Measurements from ENCODE around the gene CD5L.

Gene CD5L

GRCh38 chr1:157841708-157842107 lies at the start of gene CD5L:
TSS of gene CD5L (minus strand) at chr1:157841808. CDS start at chr1:157841701, 107 bp downstream.
- DNase-seq (ENCODE audit: low spot score) = no peak

GRCh38 chr1:157882580-157882979 lies 41.0 kb upstream of the CD5L start:
- DNase-seq (ENCODE audit: low spot score) = no peak

GRCh38 chr1:157880621-157881020 lies 39.0 kb upstream of the CD5L start:
- DNase-seq (ENCODE audit: low spot score) = no peak

- no peak for DNase-seq (ENCODE audit: low spot score)
These were observed 36.5 kb upstream of the CD5L start for GRCh38 chr1:157878059-157878458.

GRCh38 chr1:157870490-157870889 lies 28.9 kb upstream of the CD5L start:
- DNase-seq (ENCODE audit: low spot score) = no peak

- no peak for DNase-seq (ENCODE audit: low spot score)
These were observed 27.0 kb upstream of the CD5L start for GRCh38 chr1:157868654-157869053.

GRCh38 chr1:157862114-157863070 lies 20.8 kb upstream of the CD5L start:
- no peak for DNase-seq (ENCODE audit: low spot score)

GRCh38 chr1:157856538-157856937 lies 14.9 kb upstream of the CD5L start:
- DNase-seq (ENCODE audit: low spot score) = no peak

GRCh38 chr1:157852476-157852875 lies 10.9 kb upstream of the CD5L start:
- no peak for DNase-seq (ENCODE audit: low spot score)

- DNase-seq (ENCODE audit: low spot score) = no peak
These were observed 7.7 kb upstream of the CD5L start for GRCh38 chr1:157849229-157849875.

GRCh38 chr1:157844089-157844830 lies 2.7 kb upstream of the CD5L start:
- DNase-seq (ENCODE audit: low spot score) = no peak

- no peak for DNase-seq (ENCODE audit: low spot score)
These were observed 1.3 kb upstream of the CD5L start for GRCh38 chr1:157842939-157843338.

- DNase-seq (ENCODE audit: low spot score) = no peak
These were observed 2.6 kb downstream of the CD5L start for GRCh38 chr1:157838966-157839365.

GRCh38 chr1:157834430-157834829 lies 7.2 kb downstream of the CD5L start:
- no peak for DNase-seq (ENCODE audit: low spot score)

- no peak for DNase-seq (ENCODE audit: low spot score)
These were observed 8.5 kb downstream of the CD5L start for GRCh38 chr1:157833145-157833544.

- no peak for DNase-seq (ENCODE audit: low spot score)
These were observed 9.5 kb downstream of the CD5L start for GRCh38 chr1:157831968-157832626.

GRCh38 chr1:157830887-157831286 lies 10.7 kb downstream of the CD5L start:
- DNase-seq (ENCODE audit: low spot score) = no peak

GRCh38 chr1:157829711-157830110 lies 11.9 kb downstream of the CD5L start:
- DNase-seq (ENCODE audit: low spot score) = no peak

GRCh38 chr1:157829210-157829609 lies 12.4 kb downstream of the CD5L start:
- DNase-seq (ENCODE audit: low spot score) = no peak

GRCh38 chr1:157820299-157820698 lies 21.3 kb downstream of the CD5L start:
- no peak for DNase-seq (ENCODE audit: low spot score)

- no peak for DNase-seq (ENCODE audit: low spot score)
These were observed 21.7 kb downstream of the CD5L start, which contains the start of gene FCRL1 for GRCh38 chr1:157819896-157820295. TSS of gene FCRL1 (minus strand) at chr1:157820120. CDS start at chr1:157820037, 83 bp downstream.

- DNase-seq (ENCODE audit: low spot score) = no peak
These were observed 22.4 kb downstream of the CD5L start for GRCh38 chr1:157819215-157819614.

All from CD4-positive, alpha-beta T cell treated with Interleukin-6 at 100 ng/mL for 8 hours (primary cell).